ENCODE data around the gene CRABP2. TPM values are rescaled to one million over a fixed set of nuclear protein-coding genes. Genes with fewer than 3 reads are reported as not detected.
A peak's percentile ranks its signal among the peaks of the same experiment; 100 is the strongest.

The CRABP2 gene
- total RNA-seq, 1 donor from 2014 or later, result 110 TPM

DNA sequence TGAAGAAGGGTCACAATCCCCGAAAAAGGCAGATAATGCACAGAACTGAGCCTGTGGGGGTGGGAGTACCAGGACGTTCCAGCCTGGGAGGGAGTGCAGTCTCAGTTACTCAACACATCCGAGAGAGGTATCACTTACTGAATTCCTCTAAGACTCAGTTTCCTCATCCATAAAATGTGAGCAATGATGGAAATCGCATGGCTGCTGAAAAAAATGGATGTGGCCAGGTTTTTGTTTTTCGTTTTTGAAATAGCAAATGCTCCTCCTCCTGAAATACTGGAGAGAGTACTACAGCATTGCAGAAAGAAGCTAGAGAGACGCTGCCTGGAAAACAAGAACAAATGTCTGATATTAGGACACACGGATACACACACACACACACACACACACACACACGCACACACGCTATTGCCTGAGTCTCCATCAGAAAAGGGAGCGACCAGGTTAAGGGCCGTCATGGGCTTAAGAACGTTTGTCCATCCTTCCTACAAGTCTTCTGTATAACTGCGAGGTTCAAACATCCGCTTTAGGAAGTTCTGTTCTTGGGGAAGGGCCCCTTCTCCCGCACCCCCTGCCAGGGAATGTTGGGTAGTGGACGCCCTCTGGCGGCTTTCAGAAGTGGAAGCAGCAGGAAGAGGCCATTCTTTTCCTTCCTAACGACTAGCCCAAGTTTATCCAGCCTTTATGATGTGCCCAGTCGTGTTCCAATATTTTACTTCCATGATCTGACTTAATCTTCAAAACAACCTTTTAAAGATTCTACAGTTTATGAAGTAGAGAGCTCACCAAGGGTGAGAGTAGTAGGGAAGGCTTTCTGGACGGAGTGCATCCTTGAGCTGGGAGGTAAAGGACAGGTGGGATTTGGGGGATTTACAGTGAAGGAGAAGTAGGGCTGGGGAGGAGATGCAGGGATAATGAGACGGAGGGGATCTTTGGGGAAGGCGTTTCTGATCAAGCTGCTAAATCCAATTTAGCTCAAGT, 27.5 kb downstream of the CRABP2 start:
- Histone ChIP-seq H3K9ac (no peak overlapping the region), H3K79me2 (ENCODE audit: low read depth) (peaks cover 44% of the 10 kb centered on the region), H3F3A (ENCODE audit: low read depth) (peaks cover 38% of the 10 kb centered on the region), H4K20me1 (ENCODE audit: low read depth) (peaks cover 37% of the 10 kb centered on the region), H3K9me3 (ENCODE audit: low read depth) (no peaks in the 10 kb centered on the region), H3K4me1 (peaks cover 28% of the 10 kb centered on the region), H3K27ac (peak overlapping the region; percentile 9), H3K4me3 (peak overlapping the region; percentile 85), H3K36me3 (peaks cover under 1% of the 10 kb centered on the region), H3K4me2 (peak overlapping the region; percentile 84), H2AFZ (replicated peaks) (no peak overlapping the region), H3K27me3 (peaks cover 20% of the 10 kb centered on the region)
- Mint-ChIP-seq H3K27ac (peak overlapping the region; percentile 99), H3K4me1 (peaks cover 42% of the 10 kb centered on the region), H3K27me3 (ENCODE audit: insufficient read depth, low read depth) (peaks cover 17% of the 10 kb centered on the region), H3K4me3 (peak overlapping the region; percentile 92), H3K36me3 (peaks cover 8% of the 10 kb centered on the region), H3K9me3 (no peaks in the 10 kb centered on the region)
- peak; percentile 90 for DNase-seq (ENCODE audit: low spot score)
- TF ChIP-seq, protein P1, sequence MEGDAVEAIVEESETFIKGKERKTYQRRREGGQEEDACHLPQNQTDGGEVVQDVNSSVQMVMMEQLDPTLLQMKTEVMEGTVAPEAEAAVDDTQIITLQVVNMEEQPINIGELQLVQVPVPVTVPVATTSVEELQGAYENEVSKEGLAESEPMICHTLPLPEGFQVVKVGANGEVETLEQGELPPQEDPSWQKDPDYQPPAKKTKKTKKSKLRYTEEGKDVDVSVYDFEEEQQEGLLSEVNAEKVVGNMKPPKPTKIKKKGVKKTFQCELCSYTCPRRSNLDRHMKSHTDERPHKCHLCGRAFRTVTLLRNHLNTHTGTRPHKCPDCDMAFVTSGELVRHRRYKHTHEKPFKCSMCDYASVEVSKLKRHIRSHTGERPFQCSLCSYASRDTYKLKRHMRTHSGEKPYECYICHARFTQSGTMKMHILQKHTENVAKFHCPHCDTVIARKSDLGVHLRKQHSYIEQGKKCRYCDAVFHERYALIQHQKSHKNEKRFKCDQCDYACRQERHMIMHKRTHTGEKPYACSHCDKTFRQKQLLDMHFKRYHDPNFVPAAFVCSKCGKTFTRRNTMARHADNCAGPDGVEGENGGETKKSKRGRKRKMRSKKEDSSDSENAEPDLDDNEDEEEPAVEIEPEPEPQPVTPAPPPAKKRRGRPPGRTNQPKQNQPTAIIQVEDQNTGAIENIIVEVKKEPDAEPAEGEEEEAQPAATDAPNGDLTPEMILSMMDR (IDR thresholded peaks at IDR 0.05), result peak; percentile 95
- no peak for TF ChIP-seq EZH2 (IDR thresholded peaks at IDR 0.05)

DNA sequence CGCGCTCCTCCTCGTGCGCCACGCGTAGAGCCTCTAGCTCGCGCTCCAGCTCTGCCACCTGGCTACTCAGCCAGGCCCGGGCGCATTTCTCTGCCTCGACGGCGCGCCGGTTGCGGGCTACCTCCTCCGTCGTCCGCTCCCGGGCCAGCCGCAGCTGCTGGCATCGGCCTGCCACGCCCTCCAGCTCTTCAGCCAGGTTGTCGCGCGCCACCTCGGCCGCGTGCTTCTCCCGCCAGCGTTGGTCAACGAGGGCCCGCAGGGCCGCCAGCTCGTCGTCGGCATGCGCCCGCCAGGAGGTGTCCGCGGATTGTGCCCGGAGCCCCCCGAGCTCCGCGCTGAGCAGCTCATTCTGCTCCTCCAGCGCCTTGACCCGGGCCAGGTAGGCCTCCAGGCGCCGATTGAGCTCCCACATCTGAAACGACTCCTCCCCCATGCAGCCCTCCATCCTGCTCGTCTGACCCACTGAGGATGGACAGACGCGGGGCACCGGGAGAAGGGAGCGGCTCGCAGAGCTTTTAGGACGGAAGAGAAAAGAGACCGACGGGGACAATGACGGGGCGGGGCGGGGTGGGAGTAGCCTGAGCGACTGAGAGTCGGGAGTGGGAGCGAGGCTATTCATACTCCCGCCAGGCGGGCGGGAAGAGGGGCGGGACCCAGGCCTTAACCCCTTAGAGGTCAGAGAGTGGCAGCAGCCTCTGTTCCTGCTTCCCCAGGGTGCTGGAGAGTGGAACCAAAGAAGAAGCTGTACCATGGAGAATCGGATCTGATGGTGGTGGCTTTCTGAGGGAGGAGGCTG, 28.4 kb downstream of the CRABP2 start, which contains the start of gene NES:
Gene NES (minus strand): TSS at position 588 of the 796 bp plus-strand sequence. CDS start 143 bp downstream, at position 445.
- Mint-ChIP-seq H3K27me3 (ENCODE audit: insufficient read depth, low read depth) (peaks cover 22% of the 10 kb centered on the region), H3K4me1 (peaks cover 50% of the 10 kb centered on the region), H3K4me3 (peak within 1 kb of the TSS; percentile 95), H3K36me3 (peaks cover 15% of the 10 kb centered on the region), H3K9me3 (peaks cover 4% of the 10 kb centered on the region), H3K27ac (peak within 1 kb of the TSS; percentile 100)
- peak within 1 kb of the TSS; percentile 84 for H3K4me2 ChIP-seq
- peak within 1 kb of the TSS; percentile 89 for H3K9ac ChIP-seq
- peak; percentile 95 for DNase-seq (ENCODE audit: low spot score)
- peaks cover 37% of the 10 kb centered on the region for H3K4me1 ChIP-seq
- no peak within 1 kb of the TSS for H2AFZ ChIP-seq (replicated peaks)
- H3K27ac ChIP-seq, result peak within 1 kb of the TSS; percentile 100
- peak within 1 kb of the TSS; percentile 85 for H3K4me3 ChIP-seq
- peaks cover 20% of the 10 kb centered on the region for H3K27me3 ChIP-seq
- TF ChIP-seq, protein P1 (IDR thresholded peaks at IDR 0.05), result no peak
- TF ChIP-seq EZH2phosphoT487 (IDR thresholded peaks at IDR 0.05), result no peak
- TF ChIP-seq EZH2 (IDR thresholded peaks at IDR 0.05), result no peak
- H3F3A ChIP-seq (ENCODE audit: low read depth), result peaks cover 47% of the 10 kb centered on the region
- peaks cover 9% of the 10 kb centered on the region for H3K36me3 ChIP-seq
- H3K79me2 ChIP-seq (ENCODE audit: low read depth), result peaks cover 53% of the 10 kb centered on the region
- H3K9me3 ChIP-seq (ENCODE audit: low read depth), result no peaks in the 10 kb centered on the region
- peaks cover 46% of the 10 kb centered on the region for H4K20me1 ChIP-seq (ENCODE audit: low read depth)

DNA sequence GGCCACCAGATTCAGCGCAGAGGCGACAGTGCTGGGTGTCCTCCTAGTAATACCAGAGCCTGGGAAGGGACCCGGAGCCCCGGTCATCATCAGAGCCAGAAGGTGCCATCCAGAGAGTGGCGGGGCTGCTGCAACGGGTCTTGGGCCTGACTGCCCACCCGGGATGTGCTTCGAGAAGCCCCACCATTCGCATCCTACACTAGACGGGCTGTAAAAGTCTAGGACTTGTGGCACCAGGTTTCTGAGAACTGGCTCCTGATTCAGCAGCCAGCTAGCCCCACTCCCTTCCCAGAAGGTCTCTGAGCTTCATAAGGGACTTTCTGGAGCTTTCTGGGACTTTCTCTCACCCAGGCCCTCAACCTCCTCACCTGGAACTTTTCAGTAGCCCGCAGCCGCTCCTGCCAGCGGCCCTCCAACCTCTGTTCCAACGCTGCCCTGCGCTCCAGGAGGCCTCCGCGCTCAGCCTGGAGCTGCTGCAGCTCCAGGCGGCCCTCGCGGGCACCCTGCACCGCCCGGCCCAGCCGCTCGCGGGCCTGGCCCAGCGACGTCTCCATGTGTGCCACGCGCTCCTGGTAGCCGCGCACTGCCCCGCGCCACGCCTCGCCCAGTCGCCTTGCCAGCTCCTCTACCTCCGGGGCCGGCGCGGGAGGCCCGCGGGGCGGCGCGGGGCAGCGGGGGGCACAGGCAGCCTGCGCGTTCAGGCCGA, 29.1 kb downstream of the CRABP2 start:
- DNase-seq (ENCODE audit: low spot score), result no peak
- TF ChIP-seq, protein P1 (IDR thresholded peaks at IDR 0.05), result no peak
- TF ChIP-seq EZH2phosphoT487 (IDR thresholded peaks at IDR 0.05), result no peak
- no peak for TF ChIP-seq EZH2 (IDR thresholded peaks at IDR 0.05)
- peak overlapping the region; percentile 100 for H3K27ac ChIP-seq
- Mint-ChIP-seq H3K4me1 (peaks cover 54% of the 10 kb centered on the region), H3K36me3 (peaks cover 23% of the 10 kb centered on the region), H3K4me3 (peak overlapping the region; percentile 95), H3K9me3 (peaks cover 4% of the 10 kb centered on the region), H3K27me3 (ENCODE audit: insufficient read depth, low read depth) (peaks cover 23% of the 10 kb centered on the region), H3K27ac (peak overlapping the region; percentile 100)
- no peaks in the 10 kb centered on the region for H3K9me3 ChIP-seq (ENCODE audit: low read depth)
- peaks cover 54% of the 10 kb centered on the region for H4K20me1 ChIP-seq (ENCODE audit: low read depth)
- peaks cover 20% of the 10 kb centered on the region for H3K27me3 ChIP-seq
- H3K36me3 ChIP-seq, result peaks cover 16% of the 10 kb centered on the region
- H3K4me2 ChIP-seq, result peak overlapping the region; percentile 84
- H3F3A ChIP-seq (ENCODE audit: low read depth), result peaks cover 55% of the 10 kb centered on the region
- peak overlapping the region; percentile 89 for H3K9ac ChIP-seq
- peaks cover 40% of the 10 kb centered on the region for H3K4me1 ChIP-seq
- peak overlapping the region; percentile 85 for H3K4me3 ChIP-seq
- peaks cover 61% of the 10 kb centered on the region for H3K79me2 ChIP-seq (ENCODE audit: low read depth)
- H2AFZ ChIP-seq (replicated peaks), result no peak overlapping the region
